NCI-H748 (cell line): Measurements from ENCODE around the gene KIF3B.
A peak's percentile ranks its signal among the peaks of the same experiment; 100 is the strongest.

Experiments used
- DNase-seq: peaks from one replicate; lab custom pipeline; 2025; ENCODE audit not compliant: unreplicated experiment; lab: John Stamatoyannopoulos, UW

Gene KIF3B

GRCh38 chr20:32277361-32278198 lies at the start of gene KIF3B:
Gene KIF3B (plus strand): TSS chr20:32277651. CDS start chr20:32309778, 32,127 bp downstream.
- peak; percentile 94 for DNase-seq

GRCh38 chr20:32227744-32228688 lies 49.4 kb upstream of the KIF3B start:
- no peak for DNase-seq

GRCh38 chr20:32229251-32229747 lies 48.2 kb upstream of the KIF3B start:
- DNase-seq = no peak

- DNase-seq = no peak
Observed at GRCh38 chr20:32230707-32231106, 46.7 kb upstream of the KIF3B start.

- no peak for DNase-seq
Observed at GRCh38 chr20:32231245-32231644, 46.2 kb upstream of the KIF3B start.

GRCh38 chr20:32231847-32232246 lies 45.6 kb upstream of the KIF3B start:
- DNase-seq = no peak

- DNase-seq = no peak
Observed at GRCh38 chr20:32232326-32232886, 45.0 kb upstream of the KIF3B start.

- DNase-seq = no peak
Observed at GRCh38 chr20:32233286-32233685, 44.2 kb upstream of the KIF3B start.

GRCh38 chr20:32234135-32234808 lies 43.2 kb upstream of the KIF3B start:
- no peak for DNase-seq

GRCh38 chr20:32235331-32236047 lies 42.0 kb upstream of the KIF3B start:
- no peak for DNase-seq

GRCh38 chr20:32236048-32236533 lies 41.4 kb upstream of the KIF3B start:
- no peak for DNase-seq

GRCh38 chr20:32236819-32237218 lies 40.6 kb upstream of the KIF3B start:
- DNase-seq = no peak

GRCh38 chr20:32237419-32237818 lies 40.0 kb upstream of the KIF3B start:
- DNase-seq = no peak

GRCh38 chr20:32238483-32239425 lies 38.7 kb upstream of the KIF3B start:
- no peak for DNase-seq

GRCh38 chr20:32240205-32240604 lies 37.2 kb upstream of the KIF3B start:
- no peak for DNase-seq

GRCh38 chr20:32241807-32242206 lies 35.6 kb upstream of the KIF3B start:
- no peak for DNase-seq

- DNase-seq = no peak
Observed at GRCh38 chr20:32244150-32244823, 33.2 kb upstream of the KIF3B start.

GRCh38 chr20:32244959-32245358 lies 32.5 kb upstream of the KIF3B start:
- DNase-seq = no peak
